Umbilical cord (tissue), 2 donors: Measurements from ENCODE around the gene CIRBP. TPM values are rescaled to one million over a fixed set of nuclear protein-coding genes. Genes with fewer than 3 reads are reported as not detected.
"Not testable (repeated sequence)": the region's sequence is repeated elsewhere in the genome, so short reads cannot be mapped to it uniquely, and the experiment has no call there.

Experiments used
- DNase-seq: peaks from one replicate; pipeline ENCODE4 v3.0.0-alpha.2; 2015; ENCODE audit warnings: low spot score
- total RNA-seq: library from RNA; depleted of rRNA; stranded (reverse); fragments of >200 nt; gene quantifications from one replicate; pipeline ENCODE4 v1.2.3, GENCODE V29; 2014; ENCODE audit warnings: low replicate concordance; ENCODE audit not compliant: insufficient read depth

CIRBP gene
- total RNA-seq, 1 donor from 2014 or later, result 319 TPM

- DNase-seq, result no peak
Observed at GRCh38 chr19:1290196-1290702, 21.1 kb downstream of the CIRBP start.

GRCh38 chr19:1290703-1291651 lies 21.8 kb downstream of the CIRBP start:
- DNase-seq, result no peak

GRCh38 chr19:1291761-1292418 lies 22.8 kb downstream of the CIRBP start:
- DNase-seq, result no peak

- no peak for DNase-seq
Observed at GRCh38 chr19:1292419-1293151, 23.5 kb downstream of the CIRBP start.

GRCh38 chr19:1293782-1294604 lies 24.9 kb downstream of the CIRBP start:
- DNase-seq, result no peak

- no peak for DNase-seq
Observed at GRCh38 chr19:1294688-1295087, 25.6 kb downstream of the CIRBP start.

GRCh38 chr19:1295169-1296012 lies 26.3 kb downstream of the CIRBP start:
- DNase-seq, result no peak

GRCh38 chr19:1296078-1296477 lies 26.9 kb downstream of the CIRBP start:
- no peak for DNase-seq

- DNase-seq, result no peak
Observed at GRCh38 chr19:1296575-1297271, 27.6 kb downstream of the CIRBP start.

- no peak for DNase-seq
Observed at GRCh38 chr19:1298235-1298634, 29.1 kb downstream of the CIRBP start.

GRCh38 chr19:1299801-1300200 lies 30.7 kb downstream of the CIRBP start:
- no peak for DNase-seq

- no peak for DNase-seq
Observed at GRCh38 chr19:1300744-1301490, 31.8 kb downstream of the CIRBP start.

GRCh38 chr19:1302533-1303239 lies 33.6 kb downstream of the CIRBP start:
- no peak for DNase-seq

GRCh38 chr19:1304197-1304924 lies 35.2 kb downstream of the CIRBP start:
- no peak for DNase-seq

- DNase-seq, result not testable (repeated sequence)
Observed at GRCh38 chr19:1305354-1305753, 36.2 kb downstream of the CIRBP start.

GRCh38 chr19:1307320-1307719 lies 38.2 kb downstream of the CIRBP start:
- DNase-seq, result no peak

GRCh38 chr19:1307755-1308303 lies 38.7 kb downstream of the CIRBP start:
- no peak for DNase-seq
